Midbrain (tissue), 1 donor: Measurements from ENCODE around the gene LRP5.
A peak's percentile ranks its signal among the peaks of the same experiment; 100 is the strongest.

Experiments
- DNase-seq: peaks from one replicate; lab custom pipeline; 2025; lab: John Stamatoyannopoulos, UW

Gene LRP5

DNA sequence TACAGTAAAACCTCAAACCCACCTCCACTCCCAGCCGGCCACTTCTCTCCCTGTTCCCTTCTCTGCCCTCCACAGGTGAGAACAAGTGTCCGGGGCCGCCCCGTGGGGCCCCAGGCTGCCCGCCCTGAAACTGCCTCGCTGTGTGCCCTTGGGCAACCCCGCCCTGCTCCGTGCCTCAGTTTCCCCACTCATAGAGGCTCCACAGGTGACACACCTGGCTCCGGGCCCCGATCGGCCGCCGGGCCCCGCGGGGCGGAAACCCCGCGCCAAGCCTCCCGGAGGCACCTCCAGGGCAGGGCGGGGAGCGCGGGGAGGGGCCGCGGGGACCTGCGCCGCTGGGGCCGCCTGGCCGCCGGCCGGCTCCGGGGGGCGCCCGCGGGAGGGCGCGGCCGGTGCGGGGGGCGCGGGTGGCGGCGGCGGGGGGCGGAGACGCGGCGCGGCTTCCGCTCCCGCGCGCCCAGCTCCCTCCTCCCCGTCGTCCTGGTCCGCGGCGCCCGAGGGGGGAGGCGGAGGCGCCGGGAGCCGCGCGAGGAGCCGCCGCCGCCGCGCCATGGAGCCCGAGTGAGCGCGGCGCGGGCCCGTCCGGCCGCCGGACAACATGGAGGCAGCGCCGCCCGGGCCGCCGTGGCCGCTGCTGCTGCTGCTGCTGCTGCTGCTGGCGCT is at the start of gene LRP5:
Gene LRP5, plus strand, starts transcription at position 475 of the 663 bp plus-strand sequence. Its CDS starts 124 bp downstream, at position 599.
- no peak for DNase-seq

DNA sequence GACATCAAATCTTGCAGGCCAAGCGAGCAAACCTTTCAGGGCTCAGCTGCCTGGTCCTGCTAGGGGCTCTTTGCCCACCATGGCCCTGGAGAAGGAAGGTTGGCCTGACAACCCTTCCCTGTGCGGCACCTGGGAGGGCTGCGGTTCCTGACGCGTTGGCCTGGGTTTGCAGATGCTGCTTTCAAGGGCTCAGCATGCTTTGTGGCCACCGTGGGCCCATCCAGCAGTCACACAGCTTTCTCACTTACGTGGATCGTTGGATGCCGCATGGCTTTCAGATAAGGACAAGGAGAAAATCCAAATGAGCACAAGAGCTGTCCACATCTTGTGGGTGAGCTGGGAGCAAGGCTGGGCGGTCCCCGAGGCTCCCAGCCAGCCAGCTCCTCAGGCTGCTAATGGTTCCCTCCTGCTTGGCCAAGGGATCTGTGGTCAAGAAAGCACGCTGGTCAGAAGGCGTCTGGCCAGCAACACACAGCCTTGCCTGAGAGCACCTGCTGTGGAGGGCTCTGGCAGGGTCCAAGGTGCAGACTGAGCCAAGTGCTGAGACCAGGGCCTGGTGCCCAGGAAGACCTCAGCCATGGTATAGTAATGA is 48.9 kb upstream of the LRP5 start:
- DNase-seq: no peak

DNA sequence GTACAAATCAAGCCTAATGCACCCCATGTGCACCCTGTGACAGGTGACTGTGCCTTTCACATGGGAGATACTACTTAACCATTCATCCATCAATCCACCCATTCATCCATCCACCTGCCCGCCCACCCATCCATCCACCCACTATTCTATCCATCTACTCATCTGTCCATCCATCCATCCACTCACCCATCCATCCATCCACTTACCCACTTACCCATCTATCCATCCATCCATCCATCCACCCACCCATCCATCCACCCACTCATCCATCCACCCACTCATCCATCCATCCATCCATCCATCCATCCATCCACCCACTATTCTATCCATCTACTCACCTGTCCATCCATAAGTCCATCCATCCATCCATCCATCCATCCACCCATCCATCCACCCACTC is 48.1 kb upstream of the LRP5 start:
- DNase-seq: no peak

GRCh38 chr11:68264741-68265540 is 47.5 kb upstream of the LRP5 start:
- DNase-seq: no peak

- peak; percentile 66 for DNase-seq
Observed at GRCh38 chr11:68266121-68266891, 46.1 kb upstream of the LRP5 start.

DNA sequence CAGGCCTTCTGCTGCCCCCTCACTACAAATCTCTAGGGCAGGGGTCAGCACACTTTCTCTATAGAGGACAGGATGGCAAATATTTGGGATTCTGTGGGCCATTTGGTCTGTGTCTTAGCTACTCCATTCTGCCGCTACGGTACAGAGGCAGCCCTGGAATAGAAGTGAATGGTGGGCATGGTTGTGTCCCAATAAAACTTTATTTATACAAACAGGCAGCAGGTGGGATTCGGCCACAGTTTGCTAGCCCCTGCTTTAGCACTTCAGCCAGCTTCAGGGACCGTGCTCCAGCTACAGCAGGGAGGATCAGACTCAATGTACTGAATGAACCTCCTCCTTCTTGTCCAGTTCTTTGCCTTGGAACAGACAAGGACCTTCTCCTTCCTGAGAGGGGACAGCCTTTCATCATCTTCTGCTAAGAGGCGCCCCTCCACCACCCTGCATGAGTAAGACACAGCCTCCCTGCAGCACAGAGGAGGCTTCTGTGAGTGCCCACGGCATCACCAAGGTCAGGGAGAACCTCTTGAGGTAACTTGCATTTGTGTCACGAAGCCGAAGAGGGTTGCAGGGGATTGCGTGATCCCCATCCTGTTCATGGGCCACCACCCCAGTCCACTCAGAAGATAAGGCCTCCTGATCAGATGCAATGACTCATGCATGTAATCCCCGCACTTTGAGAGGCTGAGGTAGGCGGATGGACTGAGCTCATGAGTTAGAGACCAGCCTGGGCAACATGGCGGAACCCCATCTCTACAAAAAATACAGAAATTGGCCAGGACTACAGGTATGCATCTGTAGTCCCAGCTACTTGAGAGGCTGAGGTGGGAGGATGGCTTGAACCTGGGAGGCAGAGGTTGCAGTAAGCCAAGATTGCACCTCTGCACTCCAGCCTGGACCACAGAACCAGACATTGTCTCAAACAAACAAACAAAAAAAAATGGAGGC is 45.2 kb upstream of the LRP5 start:
- DNase-seq: no peak

DNA sequence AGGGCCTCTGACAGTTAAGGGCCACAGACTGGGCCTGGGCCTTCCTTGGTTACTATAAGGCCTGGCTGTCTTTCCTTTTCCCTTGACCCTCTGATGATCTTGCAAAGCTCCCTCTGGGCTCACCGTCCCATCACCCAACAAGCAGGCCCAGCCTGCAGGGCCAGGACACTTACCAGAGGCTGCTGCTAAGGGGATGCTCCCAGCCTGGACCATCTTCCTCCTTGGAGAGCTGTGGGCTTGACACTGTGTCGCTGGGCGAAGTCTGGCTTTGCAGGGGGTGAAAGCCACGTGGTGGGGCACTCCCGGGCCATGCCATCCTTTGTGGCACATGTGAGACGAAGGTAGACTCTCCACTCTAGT is 44.5 kb upstream of the LRP5 start:
- no peak for DNase-seq

- DNase-seq: no peak
Observed at GRCh38 chr11:68269414-68270081, 42.8 kb upstream of the LRP5 start.

DNA sequence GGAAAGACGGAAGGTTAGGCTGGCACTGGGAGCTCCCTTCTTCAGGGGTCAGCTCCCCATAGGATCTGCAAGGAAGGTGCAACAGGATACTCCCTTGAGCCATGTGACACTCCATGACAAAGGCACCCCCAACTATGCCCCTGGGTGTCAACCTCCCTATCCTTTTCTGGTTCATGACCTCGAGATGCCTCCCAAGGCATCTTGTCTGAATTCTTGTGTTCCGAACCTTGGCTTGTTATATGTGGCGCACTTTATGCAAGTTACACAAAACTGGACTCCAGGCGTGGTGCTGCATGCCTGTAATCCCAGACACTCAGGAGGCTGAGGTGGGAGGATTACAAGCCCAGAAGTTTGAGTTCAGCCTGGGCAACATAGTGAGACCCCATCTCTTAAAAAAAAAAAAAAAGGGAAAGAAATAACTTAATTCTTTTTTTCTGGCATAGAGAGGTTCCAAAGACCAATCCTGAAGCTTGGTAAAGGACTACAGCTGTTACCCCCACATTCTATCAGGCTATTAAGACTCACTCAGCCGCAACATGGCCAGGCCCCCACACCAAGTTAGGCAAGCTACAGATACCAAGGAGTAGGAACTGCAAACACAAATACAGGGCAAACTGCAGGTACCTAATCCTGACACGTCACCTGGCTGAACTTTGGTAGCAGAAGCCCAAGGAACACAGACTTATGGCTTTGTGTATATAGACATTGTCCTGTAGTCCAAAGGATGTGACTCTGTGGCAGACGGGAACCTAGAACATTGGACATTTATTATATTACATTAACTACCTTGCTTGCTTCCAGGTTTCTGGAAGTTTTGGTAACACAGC is 42.0 kb upstream of the LRP5 start:
- no peak for DNase-seq

GRCh38 chr11:68271023-68271780 is 41.2 kb upstream of the LRP5 start:
- DNase-seq: peak; percentile 41

DNA sequence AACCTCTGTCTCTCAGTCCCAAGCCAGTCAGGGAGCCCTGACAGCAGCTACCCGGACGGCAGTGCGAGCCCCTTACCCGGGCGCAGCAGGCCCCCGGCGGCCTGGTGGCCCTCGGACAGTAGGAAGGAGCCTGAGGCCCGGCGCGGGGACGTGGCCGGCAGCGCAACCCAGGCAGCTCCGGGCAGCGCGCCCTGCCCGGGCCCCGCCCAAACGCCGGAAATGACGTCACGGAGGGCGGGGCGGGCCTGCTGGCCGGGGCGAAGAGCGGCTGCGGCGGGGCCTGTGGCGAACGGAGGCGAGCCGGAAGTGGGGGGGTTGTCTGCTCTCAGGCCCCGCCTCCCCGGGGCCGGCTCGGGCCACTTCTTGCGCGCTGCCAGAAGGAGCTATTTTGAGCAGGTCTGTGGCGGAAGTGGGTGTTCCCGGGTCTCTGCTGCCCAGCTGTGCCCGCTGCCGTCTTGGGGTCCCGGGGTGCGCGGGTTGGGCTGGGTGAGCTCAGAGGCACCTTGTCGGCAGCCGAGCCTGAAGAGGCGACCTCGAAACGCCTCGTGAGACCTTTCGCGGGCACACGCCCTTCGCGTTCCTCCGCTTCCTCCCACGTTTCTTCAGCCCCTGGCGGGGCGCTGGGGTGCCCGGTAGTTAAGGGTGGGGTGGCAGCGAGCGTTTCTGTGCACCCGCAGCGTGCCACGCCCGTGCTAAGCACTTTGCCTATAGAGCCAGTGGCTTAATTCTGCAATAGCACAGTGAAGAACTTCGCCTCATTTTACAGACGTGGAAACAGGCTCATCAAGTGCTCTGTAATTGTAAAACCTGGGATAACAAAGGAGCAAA is 40.4 kb upstream of the LRP5 start, which contains the start of gene C11orf24:
Gene C11orf24, minus strand, starts transcription at position 193 of the 828 bp plus-strand sequence. CDS start 8,206 bp downstream, outside the sequence.
- DNase-seq: peak; percentile 98

- no peak for DNase-seq
Observed at GRCh38 chr11:68273026-68273738, 39.2 kb upstream of the LRP5 start.

DNA sequence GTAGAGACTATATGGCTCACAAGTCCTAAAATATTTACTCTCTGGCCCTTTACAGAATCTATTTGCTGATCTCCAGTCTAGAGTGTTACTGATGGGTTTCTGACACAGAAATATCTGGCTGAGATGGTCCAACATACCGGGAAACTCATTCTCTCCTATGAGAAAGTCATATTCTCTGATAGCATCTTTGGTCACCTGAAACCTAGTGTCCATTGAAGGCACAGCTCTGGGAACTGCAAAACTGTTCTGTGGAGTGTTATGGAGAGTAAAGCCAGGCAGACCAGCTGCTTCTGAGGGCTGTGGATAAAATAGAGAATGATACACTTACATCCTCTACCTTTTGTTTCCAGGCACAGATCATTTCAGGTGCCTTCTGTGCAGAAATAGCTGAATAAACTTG is 38.1 kb upstream of the LRP5 start:
- no peak for DNase-seq

GRCh38 chr11:68275721-68276507 is 36.5 kb upstream of the LRP5 start:
- no peak for DNase-seq

GRCh38 chr11:68276861-68277260 is 35.5 kb upstream of the LRP5 start:
- no peak for DNase-seq

- DNase-seq: no peak
Observed at GRCh38 chr11:68279676-68280075, 32.7 kb upstream of the LRP5 start.
